HFF-Myc (cell line): ENCODE measurements around the gene ADCY3.
A peak's percentile ranks its signal among the peaks of the same experiment; 100 is the strongest.

Source experiments
- DNase-seq: peaks from one replicate; pipeline ENCODE4 v3.0.0-alpha.2; 2011; ENCODE audit warnings: low read depth; ENCODE audit errors: extremely low read depth
- H3K4me3 ChIP-seq: replicated peaks from 2 replicates; pipeline ENCODE4 v1.5.1; 2011; ENCODE audit warnings: low read depth, mild to moderate bottlenecking, control low read depth, low read length
- TF ChIP-seq, protein P1 (sequence below): IDR thresholded peaks from 2 replicates; pipeline ENCODE4 v1.5.1; 2012; ENCODE audit warnings: mild to moderate bottlenecking, low read depth, low read length, control low read depth; ENCODE audit errors: missing control alignments

ADCY3 gene

DNA sequence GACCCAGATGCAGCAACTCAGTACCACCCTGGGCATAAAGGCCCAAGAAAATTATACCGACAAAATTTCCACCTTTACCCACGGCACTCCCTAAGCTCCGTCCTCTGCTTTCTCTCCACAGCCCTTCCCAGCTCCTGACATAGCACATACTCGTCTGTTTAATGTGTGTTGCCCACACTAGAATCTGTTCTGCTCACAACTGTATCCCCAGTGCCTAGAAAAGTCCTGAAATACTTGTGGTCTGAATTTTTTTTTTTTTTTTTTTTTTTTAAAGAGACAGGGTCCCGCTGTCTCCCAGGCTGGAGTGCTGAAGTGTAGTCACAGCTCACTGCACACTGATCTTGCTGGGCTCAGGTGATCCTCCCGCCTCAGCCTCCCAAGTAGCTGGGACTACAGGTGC, 62.3 kb downstream of the ADCY3 start:
- no peak for DNase-seq
- H3K4me3 ChIP-seq: no peak overlapping the region
- TF ChIP-seq, protein P1, sequence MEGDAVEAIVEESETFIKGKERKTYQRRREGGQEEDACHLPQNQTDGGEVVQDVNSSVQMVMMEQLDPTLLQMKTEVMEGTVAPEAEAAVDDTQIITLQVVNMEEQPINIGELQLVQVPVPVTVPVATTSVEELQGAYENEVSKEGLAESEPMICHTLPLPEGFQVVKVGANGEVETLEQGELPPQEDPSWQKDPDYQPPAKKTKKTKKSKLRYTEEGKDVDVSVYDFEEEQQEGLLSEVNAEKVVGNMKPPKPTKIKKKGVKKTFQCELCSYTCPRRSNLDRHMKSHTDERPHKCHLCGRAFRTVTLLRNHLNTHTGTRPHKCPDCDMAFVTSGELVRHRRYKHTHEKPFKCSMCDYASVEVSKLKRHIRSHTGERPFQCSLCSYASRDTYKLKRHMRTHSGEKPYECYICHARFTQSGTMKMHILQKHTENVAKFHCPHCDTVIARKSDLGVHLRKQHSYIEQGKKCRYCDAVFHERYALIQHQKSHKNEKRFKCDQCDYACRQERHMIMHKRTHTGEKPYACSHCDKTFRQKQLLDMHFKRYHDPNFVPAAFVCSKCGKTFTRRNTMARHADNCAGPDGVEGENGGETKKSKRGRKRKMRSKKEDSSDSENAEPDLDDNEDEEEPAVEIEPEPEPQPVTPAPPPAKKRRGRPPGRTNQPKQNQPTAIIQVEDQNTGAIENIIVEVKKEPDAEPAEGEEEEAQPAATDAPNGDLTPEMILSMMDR: no peak

DNA sequence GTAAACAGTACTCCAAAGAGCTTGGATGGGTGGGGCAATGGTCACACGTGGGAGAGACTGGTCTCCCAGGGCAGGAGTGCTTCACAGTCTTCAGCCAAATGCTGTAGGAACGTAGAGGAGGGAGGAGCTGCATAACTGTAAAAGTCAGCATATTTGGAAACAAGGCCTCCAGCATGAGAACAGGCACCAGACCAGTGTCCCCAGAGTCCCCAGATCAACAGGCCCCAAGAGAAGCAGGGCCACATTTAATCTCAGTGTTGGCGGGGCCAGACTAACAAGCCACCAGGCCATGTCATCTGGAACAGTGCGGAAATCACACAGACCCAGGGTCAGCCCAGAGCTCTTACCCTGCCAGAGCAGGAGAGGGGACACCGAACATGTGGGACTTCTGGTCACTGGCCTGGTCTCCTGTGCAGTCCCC, 63.2 kb downstream of the ADCY3 start:
- TF ChIP-seq, protein P1: no peak
- DNase-seq: no peak
- H3K4me3 ChIP-seq: no peak overlapping the region

DNA sequence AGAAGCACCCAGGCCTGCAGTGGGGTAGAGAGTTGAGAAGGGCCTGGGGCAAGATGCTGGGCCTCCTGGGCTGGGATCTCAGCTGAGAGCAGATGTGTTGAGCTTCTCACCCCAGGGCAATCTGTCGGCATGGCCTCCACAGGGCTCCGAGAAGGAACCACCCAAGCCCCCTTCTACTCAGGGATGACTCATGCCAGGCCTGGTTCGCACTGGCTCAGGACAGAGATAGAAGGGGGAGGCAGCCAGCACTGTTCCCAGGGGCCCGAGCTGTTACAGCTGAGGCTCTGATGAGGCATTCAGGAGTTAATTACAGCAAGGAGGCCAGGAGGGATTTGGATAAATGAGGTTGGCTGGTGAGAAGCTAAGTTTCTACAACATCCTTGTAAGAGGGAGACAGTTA, 64.3 kb downstream of the ADCY3 start:
- TF ChIP-seq, protein P1: no peak
- H3K4me3 ChIP-seq: no peak overlapping the region
- peak; percentile 67 for DNase-seq

DNA sequence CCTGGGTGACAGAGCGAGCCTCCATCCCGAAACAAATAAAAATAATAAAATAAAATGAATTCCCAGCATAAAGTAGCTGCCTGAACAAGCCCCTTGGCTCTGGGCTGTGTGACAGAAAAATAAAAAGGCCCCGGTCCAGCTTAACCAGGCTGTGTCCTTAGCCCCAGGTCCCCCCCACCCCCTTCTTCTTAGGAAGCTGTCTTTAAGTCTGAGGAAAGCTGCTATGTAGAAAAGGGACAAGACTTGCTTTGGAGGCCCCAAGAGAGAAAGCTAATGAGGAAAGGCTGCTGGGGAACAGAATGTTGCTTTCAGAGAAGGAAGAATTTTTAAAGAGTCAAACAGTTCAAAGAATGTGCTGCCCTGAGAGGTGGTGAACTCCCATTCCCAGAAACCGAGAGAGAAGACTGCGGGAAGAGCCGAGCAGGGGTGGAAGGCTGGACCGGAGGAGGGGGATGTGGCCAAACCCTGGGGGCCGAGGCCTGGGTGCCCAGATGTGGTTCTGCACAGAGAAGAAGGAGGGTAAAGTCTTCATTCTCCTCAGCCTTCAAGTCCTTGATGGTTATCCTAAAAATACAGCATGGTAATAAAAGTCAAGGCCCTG, 64.9 kb downstream of the ADCY3 start:
- no peak for DNase-seq
- TF ChIP-seq, protein P1: no peak
- H3K4me3 ChIP-seq: no peak overlapping the region

DNA sequence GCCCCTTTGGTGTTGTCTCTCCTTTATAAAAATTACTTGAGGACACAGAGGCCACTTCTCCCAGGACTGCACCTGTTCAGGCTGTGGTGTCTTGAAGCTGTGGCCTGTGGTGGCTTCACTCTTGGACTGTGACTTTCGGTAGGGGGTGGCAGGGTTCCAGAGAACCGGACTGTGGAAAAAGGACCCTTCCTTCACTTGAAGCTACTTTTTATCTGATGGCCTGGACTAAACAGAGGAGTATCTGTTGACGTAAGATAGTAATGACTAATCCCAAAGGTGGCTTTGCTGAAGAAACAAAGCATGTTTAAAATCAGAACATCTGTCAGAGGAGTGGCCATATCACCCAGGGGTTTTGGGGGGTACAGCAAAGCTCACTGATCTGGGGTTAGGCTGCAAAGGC, 66.0 kb downstream of the ADCY3 start:
- DNase-seq: no peak
- TF ChIP-seq, protein P1: no peak
- H3K4me3 ChIP-seq: no peak overlapping the region

DNA sequence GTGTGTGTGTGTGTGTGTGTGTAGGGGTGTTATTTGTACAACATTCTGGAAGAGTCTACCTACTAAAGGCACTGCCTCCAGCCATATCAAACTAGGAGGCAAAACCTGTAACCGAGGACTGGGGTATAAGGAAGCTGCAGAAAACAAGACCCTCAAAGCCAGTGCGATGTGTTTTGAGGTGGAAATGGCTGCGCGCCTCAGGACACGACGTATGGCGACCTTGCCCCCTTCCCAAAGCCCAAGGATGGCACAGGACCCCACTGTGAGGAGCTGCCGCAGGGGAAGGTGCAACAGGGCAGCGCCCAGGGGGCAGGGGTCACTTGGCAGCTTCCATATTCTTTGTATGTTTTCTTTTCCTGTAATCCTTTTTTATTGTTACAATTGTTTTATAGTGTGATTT, 67.0 kb downstream of the ADCY3 start:
- TF ChIP-seq, protein P1: no peak
- H3K4me3 ChIP-seq: no peak overlapping the region
- DNase-seq: no peak
